CD8-positive, alpha-beta memory T cell (primary cell): Measurements from ENCODE around the gene ZSCAN21. TPM values are rescaled to one million over a fixed set of nuclear protein-coding genes. Genes with fewer than 3 reads are reported as not detected.

Source experiments
- CTCF ChIA-PET: fragments of 350-600 bp; sonication (Branson Sonifier 250); formaldehyde crosslinking; loops from one replicate; lab custom pipeline; 2021; ENCODE audit warnings: antibody characterized with exemption; lab: Charles Lee
- POLR2A ChIA-PET: fragments of 350-600 bp; sonication (Branson Sonifier 250); formaldehyde crosslinking; loops from one replicate; lab custom pipeline; 2021; ENCODE audit warnings: antibody characterized with exemption; lab: Charles Lee
- DNase-seq, 5 donors: peaks; one replicate each; pipeline versions ENCODE4 v3.0.0 to v3.0.0-alpha.2; 2020 to 2022; ENCODE audit warnings: mixed read lengths in 1 of 5
- H3K27ac ChIP-seq: one replicate; pipeline ENCODE4 v1.7.0; 2013; ENCODE audit warnings: low read depth, mild to moderate bottlenecking, low read length, moderate library complexity
- H3K27me3 ChIP-seq: 2 replicates; pipeline ENCODE4 v1.7.0; 2013; ENCODE audit warnings: low read length, mild to moderate bottlenecking; ENCODE audit not compliant: insufficient read depth, poor library complexity, severe bottlenecking
- H3K36me3 ChIP-seq: 2 replicates; pipeline ENCODE4 v1.7.0; 2013; ENCODE audit warnings: mild to moderate bottlenecking, low read length, moderate library complexity; ENCODE audit not compliant: insufficient read depth
- H3K4me1 ChIP-seq: 2 replicates; pipeline ENCODE4 v1.7.0; 2013; ENCODE audit warnings: mild to moderate bottlenecking, low read length, moderate library complexity; ENCODE audit not compliant: insufficient read depth
- H3K4me3 ChIP-seq: 2 replicates; pipeline ENCODE4 v1.7.0; 2013; ENCODE audit warnings: mild to moderate bottlenecking, low read length
- H3K9me3 ChIP-seq: 2 replicates; pipeline ENCODE4 v1.7.0; 2013; ENCODE audit warnings: mild to moderate bottlenecking, low read length
- H3K27ac Mint-ChIP-seq, 8 donors: one replicate each; pipeline ENCODE4 v1.8.0; 2020 to 2021; ENCODE audit warnings: mixed read lengths in 8 of 8, mild to moderate bottlenecking in 6 of 8, inconsistent platforms in 3 of 8, moderate library complexity in 3 of 8
- H3K27me3 Mint-ChIP-seq, 2 donors: one replicate each; pipeline ENCODE4 v1.8.0; 2020 to 2021; ENCODE audit warnings: mixed read lengths in 2 of 2, mild to moderate bottlenecking in 1 of 2, moderate library complexity in 1 of 2
- H3K36me3 Mint-ChIP-seq, 3 donors: one replicate each; pipeline ENCODE4 v1.8.0; 2020 to 2021; ENCODE audit warnings: mixed read lengths in 3 of 3, inconsistent platforms in 1 of 3, mild to moderate bottlenecking in 1 of 3
- H3K4me1 Mint-ChIP-seq, 3 donors: one replicate each; pipeline ENCODE4 v1.8.0; 2020 to 2021; ENCODE audit warnings: mixed read lengths in 3 of 3, inconsistent platforms in 1 of 3, mild to moderate bottlenecking in 1 of 3
- H3K4me3 Mint-ChIP-seq, 7 donors: one replicate each; pipeline ENCODE4 v1.8.0; 2020 to 2021; ENCODE audit warnings: mixed read lengths in 7 of 7, mild to moderate bottlenecking in 6 of 7, moderate library complexity in 4 of 7, inconsistent platforms in 2 of 7
- H3K9me3 Mint-ChIP-seq, 5 donors: one replicate each; pipeline ENCODE4 v1.8.0; 2020 to 2022; ENCODE audit warnings: mixed read lengths in 5 of 5, mild to moderate bottlenecking in 3 of 5, moderate library complexity in 2 of 5, inconsistent platforms in 1 of 5
- polyA plus RNA-seq: library from polyadenylated mRNA; unstranded; fragments of 300-500 nt; fragmentation: Illumina TruSeq; gene quantifications from one replicate; pipeline ENCODE4 v1.2.3, GENCODE V29; 2021
- total RNA-seq, 2 experiments: library from RNA; stranded (reverse); gene quantifications; one replicate each; pipeline ENCODE4 v1.2.3, GENCODE V29; 2021

The ZSCAN21 gene
- total and polyA plus RNA-seq, 3 experiments from 2014 or later = 8.2 to 11.3 (median 10.7) TPM

- no peak overlapping the region for H3K4me3 Mint-ChIP-seq
- no peak overlapping the region for H3K27ac Mint-ChIP-seq
These were observed 17.4 kb downstream of the ZSCAN21 start for GRCh38 chr7:100066953-100067352.

GRCh38 chr7:100069991-100070390 is 20.4 kb downstream of the ZSCAN21 start:
- Histone ChIP-seq H3K36me3 (peaks cover 48% of the 10 kb centered on the region), H3K27me3 (no peaks in the 10 kb centered on the region), H3K4me3 (no peak overlapping the region), H3K4me1 (no peaks in the 10 kb centered on the region), H3K9me3 (peaks cover 26% of the 10 kb centered on the region), H3K27ac (no peak overlapping the region)
- Mint-ChIP-seq H3K27ac (peak overlapping the region in 1 of 8 donors; percentile 52), H3K36me3 (peaks cover 36 to 69% (median 48%) of the 10 kb centered on the region in 3 donors), H3K4me1 (no peaks in the 10 kb centered on the region), H3K9me3 (peaks cover 11 to 30% (median 27%) of the 10 kb centered on the region in 5 donors), H3K4me3 (no peak overlapping the region), H3K27me3 (no peaks in the 10 kb centered on the region)
- no peak for DNase-seq
- POLR2A ChIA-PET = no interaction called here
- CTCF ChIA-PET = interaction anchor here (0.6 to 0.7 kb wide), 2 partner anchors 16 to 60 kb away, joined by 3 read pairs; no protein-coding TSS in a partner anchor

More at GRCh38 chr7:100066953-100067352, 17.4 kb downstream of the ZSCAN21 start:
- H3K9me3 Mint-ChIP-seq = peaks cover 5 to 19% (median 17%) of the 10 kb centered on the region in 5 donors
- POLR2A ChIA-PET = no interaction called here
- H3K36me3 ChIP-seq = peaks cover 23% of the 10 kb centered on the region
- DNase-seq = no peak
- H3K27ac ChIP-seq = no peak overlapping the region
- H3K4me1 ChIP-seq = no peaks in the 10 kb centered on the region
- no peak overlapping the region for H3K4me3 ChIP-seq
- no peaks in the 10 kb centered on the region for H3K27me3 ChIP-seq
- no peaks in the 10 kb centered on the region for H3K27me3 Mint-ChIP-seq
- H3K9me3 ChIP-seq = peaks cover 19% of the 10 kb centered on the region
- CTCF ChIA-PET = no interaction called here
- H3K36me3 Mint-ChIP-seq = peaks cover 24 to 62% (median 24%) of the 10 kb centered on the region in 3 donors
- H3K4me1 Mint-ChIP-seq = no peaks in the 10 kb centered on the region

DNA sequence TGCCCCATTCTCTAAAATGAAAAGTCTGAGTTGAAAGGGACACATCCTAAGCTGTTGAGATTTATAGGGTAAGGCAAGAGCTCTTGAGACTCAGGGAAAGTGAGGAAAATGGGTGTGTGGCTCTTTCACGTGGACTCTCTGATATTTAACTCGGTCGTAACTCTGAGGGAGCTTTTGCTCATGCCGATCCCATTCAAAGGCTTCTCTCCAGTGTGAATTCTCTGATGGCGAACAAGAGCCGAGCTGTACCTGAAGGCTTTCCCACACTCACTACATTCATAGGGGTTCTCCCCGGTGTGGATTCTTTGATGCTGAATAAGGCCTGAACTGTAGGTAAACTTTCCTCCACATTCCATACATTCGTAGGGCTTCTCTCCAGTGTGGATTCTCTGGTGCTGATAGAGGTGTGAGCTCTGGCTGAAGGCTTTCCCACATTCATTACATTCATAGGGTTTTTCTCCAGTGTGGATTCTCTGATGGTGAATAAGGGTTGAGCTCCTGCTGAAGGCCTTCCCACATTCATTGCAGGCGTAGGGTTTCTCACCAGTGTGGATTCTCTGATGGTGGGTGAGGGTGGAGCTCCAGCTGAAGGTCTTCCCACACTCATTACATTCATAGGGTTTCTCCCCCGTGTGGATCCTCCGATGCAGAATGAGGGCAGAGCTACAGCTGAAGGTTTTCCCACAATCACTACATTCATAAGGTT is 21.6 kb downstream of the ZSCAN21 start:
- H3K27me3 ChIP-seq = no peaks in the 10 kb centered on the region
- DNase-seq = no peak
- H3K27ac ChIP-seq = no peak overlapping the region
- POLR2A ChIA-PET = no interaction called here
- no peak overlapping the region for H3K4me3 Mint-ChIP-seq
- CTCF ChIA-PET = interaction anchor here (0.7 kb wide), 1 partner anchor 11 kb away, joined by 3 read pairs; no protein-coding TSS in a partner anchor
- H3K36me3 Mint-ChIP-seq = peaks cover 46 to 73% (median 59%) of the 10 kb centered on the region in 3 donors
- peaks cover 26% of the 10 kb centered on the region for H3K9me3 ChIP-seq
- H3K27me3 Mint-ChIP-seq = no peaks in the 10 kb centered on the region
- H3K4me1 Mint-ChIP-seq = peaks cover 2 to 4% (median 3%) of the 10 kb centered on the region in 3 donors
- no peaks in the 10 kb centered on the region for H3K4me1 ChIP-seq
- peaks cover 60% of the 10 kb centered on the region for H3K36me3 ChIP-seq
- H3K4me3 ChIP-seq = no peak overlapping the region
- peaks cover 11 to 30% (median 27%) of the 10 kb centered on the region in 5 donors for H3K9me3 Mint-ChIP-seq
- H3K27ac Mint-ChIP-seq = peak overlapping the region in 1 of 8 donors; percentile 47

DNA sequence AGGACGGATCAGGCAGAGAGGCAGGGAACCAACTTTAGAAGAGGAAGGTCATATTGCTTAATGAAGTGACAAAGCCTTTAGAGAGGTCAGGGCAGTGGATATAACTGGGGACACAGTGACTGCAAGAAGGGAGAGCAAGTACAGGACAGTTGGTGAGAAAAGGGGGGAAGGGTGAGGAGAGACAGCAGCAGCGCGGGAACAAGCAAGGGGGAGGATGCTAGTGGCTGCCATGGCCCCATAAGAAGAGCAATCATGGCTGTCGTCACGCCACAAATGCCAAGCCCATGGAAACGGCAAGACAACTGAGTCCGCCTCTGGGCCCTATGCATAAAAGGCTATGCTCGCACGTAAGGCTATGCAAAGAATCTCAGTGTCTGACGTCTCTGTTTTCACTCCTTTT is 22.9 kb downstream of the ZSCAN21 start:
- ChIA-PET POLR2A (interaction anchor here (0.5 to 0.6 kb wide), 2 partner anchors 24 to 1046 kb away, joined by 3 read pairs; no protein-coding TSS in a partner anchor), CTCF (interaction anchor here (1.0 kb wide), 1 partner anchor 27 kb away, joined by 4 read pairs; no protein-coding TSS in a partner anchor)

DNA sequence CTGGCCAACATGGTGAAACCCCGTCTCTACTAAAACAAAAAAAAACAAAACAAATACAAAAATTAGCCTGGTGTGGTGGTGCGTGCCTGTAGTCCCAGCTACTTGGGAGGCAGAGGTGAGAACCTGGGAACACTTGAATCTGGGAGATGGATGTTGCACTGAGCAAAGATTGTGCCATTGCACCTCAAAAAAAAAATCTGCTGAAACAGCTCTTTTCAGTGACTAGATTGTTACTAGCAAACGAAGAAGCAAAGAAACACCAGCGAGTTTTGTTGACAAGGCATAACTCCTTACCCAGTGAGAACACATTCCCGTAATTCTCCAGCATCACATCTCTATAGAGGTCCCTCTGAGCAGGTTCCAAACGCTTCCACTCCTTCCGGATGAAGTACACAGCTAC is 25.3 kb downstream of the ZSCAN21 start:
- H3K36me3 Mint-ChIP-seq = peaks cover 51 to 84% (median 59%) of the 10 kb centered on the region in 3 donors
- H3K4me1 Mint-ChIP-seq = peaks cover 14 to 19% (median 15%) of the 10 kb centered on the region in 3 donors
- Histone ChIP-seq H3K27ac (no peak overlapping the region), H3K27me3 (no peaks in the 10 kb centered on the region), H3K4me1 (peaks cover under 1% of the 10 kb centered on the region), H3K4me3 (no peak overlapping the region), H3K36me3 (peaks cover 84% of the 10 kb centered on the region), H3K9me3 (peaks cover 26% of the 10 kb centered on the region)
- DNase-seq = no peak
- ChIA-PET POLR2A (no interaction called here), CTCF (interaction anchor here (1.6 kb wide), 1 partner anchor 22 kb away, joined by 3 read pairs; no protein-coding TSS in a partner anchor)
- no peaks in the 10 kb centered on the region for H3K27me3 Mint-ChIP-seq
- H3K4me3 Mint-ChIP-seq = no peak overlapping the region
- H3K27ac Mint-ChIP-seq = peak overlapping the region in 2 of 8 donors; percentile 38 to 52
- H3K9me3 Mint-ChIP-seq = peaks cover 11 to 28% (median 27%) of the 10 kb centered on the region in 5 donors

More for the DNA sequence above, 22.9 kb downstream of the ZSCAN21 start:
- H3K9me3 ChIP-seq = peaks cover 26% of the 10 kb centered on the region
- H3K4me3 Mint-ChIP-seq = no peak overlapping the region
- no peaks in the 10 kb centered on the region for H3K27me3 ChIP-seq
- no peak overlapping the region for H3K27ac ChIP-seq
- DNase-seq = no peak
- H3K27ac Mint-ChIP-seq = peak overlapping the region in 1 of 8 donors; percentile 95
- peaks cover 3 to 9% (median 6%) of the 10 kb centered on the region in 3 donors for H3K4me1 Mint-ChIP-seq
- peaks cover 71% of the 10 kb centered on the region for H3K36me3 ChIP-seq
- H3K9me3 Mint-ChIP-seq = peaks cover 11 to 30% (median 27%) of the 10 kb centered on the region in 5 donors
- H3K27me3 Mint-ChIP-seq = no peaks in the 10 kb centered on the region
- no peak overlapping the region for H3K4me3 ChIP-seq
- peaks cover 48 to 80% (median 62%) of the 10 kb centered on the region in 3 donors for H3K36me3 Mint-ChIP-seq
- H3K4me1 ChIP-seq = no peaks in the 10 kb centered on the region

DNA sequence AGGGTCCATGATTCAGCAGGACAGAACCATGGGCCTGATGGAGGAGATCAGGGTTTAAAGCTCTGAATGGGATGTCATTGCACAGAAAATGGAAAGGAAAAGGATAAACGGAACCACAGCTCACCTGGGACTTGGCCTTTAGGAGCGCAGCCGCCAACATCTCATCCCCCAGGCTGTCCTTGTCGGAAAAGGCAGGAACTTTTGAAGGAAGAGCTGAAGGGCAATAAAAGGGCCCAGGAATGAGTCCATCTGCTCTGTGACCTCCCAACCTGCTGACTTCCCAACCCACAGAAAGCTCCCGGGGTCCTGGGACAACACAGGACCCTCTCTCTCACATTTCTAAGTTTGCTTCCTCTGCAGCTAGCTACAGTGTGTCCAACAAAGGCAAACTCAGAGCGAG is 25.8 kb downstream of the ZSCAN21 start:
- H3K27me3 ChIP-seq = no peaks in the 10 kb centered on the region
- Mint-ChIP-seq H3K4me3 (no peak overlapping the region), H3K27ac (peak overlapping the region in 3 of 8 donors; percentile 10 to 52 (median 38)), H3K36me3 (peaks cover 46 to 82% (median 54%) of the 10 kb centered on the region in 3 donors), H3K4me1 (peaks cover 18 to 25% (median 21%) of the 10 kb centered on the region in 3 donors), H3K27me3 (peaks cover 0 to 2% of the 10 kb centered on the region in 2 donors), H3K9me3 (peaks cover 11 to 27% (median 25%) of the 10 kb centered on the region in 5 donors)
- ChIA-PET POLR2A (interaction anchor here (0.7 kb wide), 1 partner anchor 630 kb away, joined by 3 read pairs; no protein-coding TSS in a partner anchor), CTCF (interaction anchor here (1.6 kb wide), 1 partner anchor 23 kb away, joined by 3 read pairs; no protein-coding TSS in a partner anchor)
- peaks cover 80% of the 10 kb centered on the region for H3K36me3 ChIP-seq
- H3K4me3 ChIP-seq = no peak overlapping the region
- H3K4me1 ChIP-seq = peaks cover 6% of the 10 kb centered on the region
- DNase-seq = no peak
- peaks cover 23% of the 10 kb centered on the region for H3K9me3 ChIP-seq
- no peak overlapping the region for H3K27ac ChIP-seq

DNA sequence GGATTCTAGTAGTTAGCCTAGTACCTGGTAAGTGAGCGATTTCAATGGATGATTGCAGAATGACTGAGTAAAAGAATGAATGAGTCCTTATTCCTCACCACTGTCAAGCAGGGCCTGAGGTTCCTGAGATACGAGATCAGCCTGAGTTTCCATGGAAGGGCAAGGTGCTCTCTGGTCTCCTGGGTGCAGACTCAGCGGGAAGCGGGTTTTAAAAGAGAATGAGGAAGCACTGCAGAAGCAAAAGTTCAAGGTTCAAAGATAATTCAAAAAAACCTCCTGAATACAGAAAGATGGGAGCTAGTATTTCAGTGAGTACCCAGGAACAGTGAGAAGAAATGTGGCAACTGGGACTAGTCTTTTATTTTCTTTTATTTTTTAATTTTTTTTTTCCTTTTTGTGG is 27.6 kb downstream of the ZSCAN21 start:
- no peak for DNase-seq
- peaks cover 0 to 2% of the 10 kb centered on the region in 2 donors for H3K27me3 Mint-ChIP-seq
- ChIA-PET CTCF (no interaction called here), POLR2A (interaction anchor here (0.9 kb wide), 1 partner anchor 48 kb away, joined by 3 read pairs; no protein-coding TSS in a partner anchor)
- peaks cover 3 to 9% (median 7%) of the 10 kb centered on the region in 5 donors for H3K9me3 Mint-ChIP-seq
- H3K4me3 Mint-ChIP-seq = peak overlapping the region in 2 of 7 donors; percentile 20 to 61
- H3K27me3 ChIP-seq = no peaks in the 10 kb centered on the region
- H3K27ac Mint-ChIP-seq = peak overlapping the region in 3 of 8 donors; percentile 6 to 81 (median 73)
- peaks cover 5% of the 10 kb centered on the region for H3K9me3 ChIP-seq
- peaks cover 28 to 40% (median 37%) of the 10 kb centered on the region in 3 donors for H3K4me1 Mint-ChIP-seq
- H3K36me3 ChIP-seq = peaks cover 63% of the 10 kb centered on the region
- H3K4me3 ChIP-seq = no peak overlapping the region
- peaks cover 15% of the 10 kb centered on the region for H3K4me1 ChIP-seq
- peaks cover 29 to 72% (median 36%) of the 10 kb centered on the region in 3 donors for H3K36me3 Mint-ChIP-seq
- H3K27ac ChIP-seq = no peak overlapping the region
